C1 segment of cervical spinal cord (tissue), 14 donors: ENCODE results near the gene PDE4C.

Source experiments
- DNase-seq, 14 donors: peaks; one replicate each; lab custom pipeline; 2025; lab: John Stamatoyannopoulos, UW

Gene PDE4C

DNA sequence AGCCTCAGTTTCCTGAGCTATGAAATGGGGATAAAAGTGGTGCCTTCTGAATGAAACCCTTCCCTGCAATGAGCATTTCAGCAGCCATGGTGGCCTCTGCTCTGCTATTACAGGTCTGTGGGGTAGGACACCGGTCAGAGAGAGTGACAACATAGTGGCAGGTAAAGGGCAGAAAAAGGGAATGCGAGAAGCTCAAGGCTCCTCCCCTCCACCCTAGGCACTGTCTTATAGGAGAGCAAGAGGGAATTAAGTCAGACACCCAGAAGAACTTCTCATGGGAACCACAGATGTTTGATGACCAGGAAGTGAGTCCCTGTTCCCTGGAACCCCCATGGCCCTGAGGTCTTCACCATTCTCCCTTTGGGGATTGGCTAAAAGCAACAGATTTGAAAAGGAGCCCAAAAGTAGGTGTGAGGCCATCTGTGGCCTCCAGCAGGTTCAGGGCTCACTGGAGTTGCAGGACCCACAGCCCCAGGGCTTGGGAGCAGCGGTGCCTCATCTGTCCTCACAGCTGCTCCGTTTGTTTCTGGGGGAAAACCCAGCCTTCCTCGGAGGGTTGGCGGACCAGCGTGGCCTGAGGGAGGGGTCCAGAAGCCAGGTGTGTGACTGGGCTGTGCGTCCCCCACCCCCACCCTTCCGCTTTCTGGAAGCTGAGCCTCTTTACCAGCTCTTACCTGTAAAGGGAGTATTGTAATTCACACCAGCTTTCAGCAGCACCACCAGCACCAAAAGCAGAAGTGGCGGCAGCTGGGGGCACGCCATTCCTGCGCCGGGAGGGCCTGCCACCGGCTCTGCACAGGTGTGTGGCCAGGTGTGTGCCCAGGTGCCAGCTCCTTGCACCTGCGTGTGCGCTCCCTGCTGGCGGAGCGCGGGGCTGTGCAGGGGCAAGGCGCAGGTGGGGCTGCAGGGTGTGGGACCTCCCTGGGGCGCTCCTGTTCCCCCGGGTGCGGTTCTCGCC is 28.6 kb upstream of the PDE4C start:
- no peak for DNase-seq

GRCh38 chr19:18253716-18254115 is 27.5 kb upstream of the PDE4C start:
- DNase-seq: no peak

GRCh38 chr19:18253130-18253529 is 26.9 kb upstream of the PDE4C start:
- DNase-seq: no peak

DNA sequence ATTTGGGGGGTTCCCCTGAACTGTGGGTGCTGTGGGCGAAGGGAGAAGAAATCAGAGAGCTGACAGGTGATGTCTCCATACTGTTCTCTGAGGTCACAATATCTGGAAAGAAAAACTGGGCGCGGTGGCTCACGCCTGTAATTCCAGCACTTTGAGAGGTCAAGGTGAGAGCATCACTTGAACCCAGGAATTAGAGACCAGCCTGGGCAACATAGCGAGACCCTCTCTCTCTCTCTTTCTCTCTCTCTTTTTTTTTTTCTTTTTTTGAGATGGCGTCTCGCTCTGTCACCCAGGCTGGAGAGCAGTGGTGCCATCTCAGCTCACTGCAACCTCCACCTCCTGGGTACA is 26.1 kb upstream of the PDE4C start:
- no peak for DNase-seq

DNA sequence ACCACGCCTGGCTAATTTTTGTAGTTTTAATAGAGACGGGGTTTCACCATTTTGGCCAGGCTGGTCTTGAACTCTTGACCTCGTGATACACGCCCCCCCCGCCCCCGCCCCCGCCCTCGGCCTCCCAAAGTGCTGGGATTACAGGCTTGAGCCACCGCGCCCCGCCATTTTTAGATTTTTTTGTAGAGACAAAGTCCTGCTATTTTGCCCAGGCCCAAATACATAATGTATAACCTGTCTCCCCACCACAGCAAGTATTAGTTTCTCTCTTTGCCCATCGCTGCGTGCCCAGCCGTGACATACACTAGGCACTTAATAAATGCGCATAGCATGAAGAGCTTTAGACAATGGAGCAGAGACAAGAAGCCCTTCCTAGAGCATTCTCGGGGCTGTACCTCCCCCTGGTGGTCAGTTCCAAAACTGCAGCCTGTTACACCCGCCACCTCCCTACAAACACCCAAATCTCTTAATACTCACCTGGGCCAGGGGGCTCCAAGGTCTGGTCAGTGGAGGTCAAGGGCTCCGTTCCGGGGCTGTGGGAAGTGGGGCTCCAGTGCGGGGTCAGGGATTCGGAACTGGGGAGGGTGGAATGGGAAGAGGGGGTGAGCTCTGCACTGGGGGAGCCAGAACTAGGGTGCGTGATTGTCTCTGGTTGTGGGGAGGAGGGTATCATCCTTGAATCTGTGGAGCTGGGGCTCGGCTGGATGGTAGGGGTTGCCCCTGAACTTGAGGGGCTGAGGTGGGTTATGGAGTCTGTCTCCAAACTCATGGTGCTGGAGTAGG is 25.5 kb upstream of the PDE4C start:
- peak in 11 of 14 donors; percentile 8 to 69 (median 32) for DNase-seq

DNA sequence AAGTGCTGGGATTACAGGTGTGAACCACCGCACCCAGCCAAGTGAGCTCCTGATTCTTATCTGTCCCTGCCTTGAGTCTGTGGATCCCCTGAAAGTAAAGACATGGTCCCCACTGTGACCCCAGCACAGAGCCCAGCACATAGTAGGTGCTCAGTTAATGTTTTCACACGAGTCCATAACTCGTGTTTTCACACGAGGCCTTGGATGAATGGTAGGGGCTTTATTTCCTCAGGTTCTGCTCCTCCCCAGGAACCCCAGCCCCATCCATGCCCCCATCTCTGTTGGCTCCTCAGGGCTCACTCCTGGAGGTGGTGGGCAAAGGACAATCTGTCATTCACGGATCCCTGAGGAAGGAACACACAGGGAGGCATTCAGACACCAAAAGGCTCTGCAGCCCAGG is 23.6 kb upstream of the PDE4C start:
- DNase-seq: no peak

GRCh38 chr19:18245297-18245696 is 19.1 kb upstream of the PDE4C start:
- no peak for DNase-seq

- no peak for DNase-seq
Observed at GRCh38 chr19:18239303-18239702, 13.1 kb upstream of the PDE4C start.

GRCh38 chr19:18234194-18234593 is 8.0 kb upstream of the PDE4C start:
- no peak for DNase-seq

- DNase-seq: peak in 1 of 14 donors; percentile 22
Observed at GRCh38 chr19:18233224-18233825, 7.1 kb upstream of the PDE4C start.

GRCh38 chr19:18232540-18233223 is 6.4 kb upstream of the PDE4C start:
- peak in 1 of 14 donors; percentile 22 for DNase-seq

DNA sequence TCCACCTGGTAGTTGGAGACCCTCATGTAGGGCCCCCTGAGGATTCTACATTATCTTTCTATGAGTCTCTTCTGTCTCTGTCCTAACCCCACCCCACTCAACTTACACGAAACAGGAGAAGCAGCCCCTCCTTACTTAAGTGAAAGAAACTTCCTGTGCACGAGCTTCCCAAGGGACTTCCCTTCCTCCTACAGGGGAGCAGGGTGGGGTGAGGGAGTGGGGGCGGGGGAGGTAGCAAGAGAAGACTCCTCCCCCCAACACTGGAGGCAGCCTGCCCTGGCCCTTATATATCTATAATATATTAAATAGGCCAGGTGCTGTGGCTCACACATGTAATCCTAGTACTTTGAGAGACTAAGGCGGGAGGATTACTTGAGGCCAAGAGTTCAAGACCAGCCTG is 5.5 kb upstream of the PDE4C start:
- DNase-seq: no peak

- DNase-seq: no peak
Observed at GRCh38 chr19:18230941-18231734, 4.9 kb upstream of the PDE4C start.

DNA sequence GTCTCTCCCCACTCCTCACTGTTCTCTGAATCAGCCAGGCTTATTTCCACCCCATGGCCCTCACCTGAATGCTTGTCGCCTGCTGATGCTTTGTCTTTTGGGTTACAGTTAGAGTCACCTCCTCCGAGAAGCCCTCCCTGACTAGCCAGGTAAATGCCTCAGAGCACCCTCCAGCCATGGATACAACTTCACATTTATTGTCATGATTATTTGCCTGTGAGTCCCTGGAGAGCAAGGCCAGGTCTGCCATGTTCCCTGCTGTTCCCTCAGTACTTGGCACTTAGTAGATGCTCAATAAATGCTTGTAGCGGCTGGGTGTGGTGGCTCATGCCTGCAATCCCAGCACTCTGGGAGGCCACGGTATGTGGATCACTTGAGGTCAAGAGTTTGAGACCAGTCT is 3.7 kb upstream of the PDE4C start:
- no peak for DNase-seq

DNA sequence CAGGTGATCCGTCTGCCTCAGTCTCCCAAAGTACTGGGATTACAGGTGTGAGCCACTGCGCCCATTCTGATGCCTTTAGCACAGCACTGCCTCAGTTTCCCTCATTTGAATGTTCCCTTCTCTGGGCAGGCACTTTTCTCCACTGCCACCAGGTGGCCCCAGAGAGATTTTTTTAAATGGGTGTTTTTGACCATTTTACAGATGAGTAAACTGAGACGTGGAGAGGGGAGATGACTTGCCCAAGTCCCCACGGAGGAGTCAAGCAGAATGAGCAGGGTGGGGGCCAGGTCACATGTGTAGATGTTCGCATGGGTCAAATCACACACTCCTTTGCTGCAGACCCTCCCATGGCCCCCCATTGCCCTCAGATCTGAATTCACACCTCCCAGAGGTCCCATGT is 3.2 kb upstream of the PDE4C start:
- DNase-seq: no peak

GRCh38 chr19:18227781-18228271 is 1.6 kb upstream of the PDE4C start:
- DNase-seq: no peak

GRCh38 chr19:18226956-18227780 is 930 bp upstream of the PDE4C start:
- no peak for DNase-seq

DNA sequence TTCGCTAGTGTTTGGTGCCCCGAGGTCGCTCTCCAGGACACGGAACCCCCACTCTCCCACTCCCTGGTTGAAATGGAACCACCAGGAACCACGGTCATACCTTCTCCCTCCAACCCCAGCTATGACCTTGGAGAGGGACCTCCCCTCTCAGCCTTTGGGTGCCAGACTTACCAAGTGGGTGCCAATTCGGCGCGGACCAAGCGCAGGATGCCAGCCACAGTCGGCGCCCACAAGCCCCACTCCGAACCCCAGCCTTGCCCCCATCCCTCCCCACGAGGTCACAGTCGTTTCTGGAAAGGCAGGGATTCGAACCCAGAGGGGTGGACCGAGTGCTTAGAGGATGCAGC is 910 bp downstream of the PDE4C start:
- no peak for DNase-seq

DNA sequence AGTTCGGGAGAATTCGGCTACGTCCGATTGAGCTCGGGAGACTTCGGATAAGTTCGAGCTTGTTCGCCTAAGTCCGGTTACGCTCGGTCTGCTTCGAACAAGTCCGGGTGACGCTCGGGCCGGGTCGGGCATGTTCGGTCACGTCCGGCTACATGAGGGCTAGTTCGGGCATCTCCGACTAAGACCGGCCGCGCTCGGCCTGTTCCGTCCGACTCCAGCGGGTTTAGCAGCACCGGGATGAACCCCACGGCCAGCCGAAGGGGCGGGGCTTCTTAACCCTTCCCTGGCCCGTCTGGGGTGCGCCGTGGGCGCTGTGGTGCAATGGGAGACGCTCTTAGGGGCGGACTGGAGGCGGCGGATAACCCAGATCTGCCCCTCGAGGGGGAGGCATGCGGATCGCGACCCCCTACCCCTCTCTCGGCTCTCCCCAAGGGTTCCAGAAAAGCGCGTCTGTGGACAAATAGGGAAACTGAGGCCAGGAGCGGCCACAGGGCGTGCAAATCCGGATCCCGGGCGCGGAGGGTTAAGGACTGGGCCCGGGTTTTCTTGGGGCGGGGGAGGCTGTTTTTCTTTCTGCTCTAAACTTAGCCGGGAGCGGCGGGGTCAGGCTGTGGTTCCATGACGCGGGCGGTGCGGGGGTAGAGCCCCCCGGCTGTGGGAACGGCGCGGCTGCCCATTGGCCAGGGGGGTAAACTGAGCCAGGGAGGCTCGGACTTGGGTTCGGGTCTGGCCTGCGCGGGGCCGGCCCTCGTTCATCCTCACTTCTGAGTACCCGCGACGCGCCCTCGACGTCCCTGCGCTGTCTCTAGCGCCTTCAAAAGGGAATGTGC is 1.5 kb downstream of the PDE4C start:
- DNase-seq: peak; percentile 65 to 92 (median 84)
